ENCODE measurements around the gene NBEAL1. TPM values are rescaled to one million over a fixed set of nuclear protein-coding genes. Genes with fewer than 3 reads are reported as not detected.
"Not testable (repeated sequence)": the region's sequence is repeated elsewhere in the genome, so short reads cannot be mapped to it uniquely, and the experiment has no call there.

The NBEAL1 gene
- total and polyA plus RNA-seq, 2 of the 8 experiments (the other 6 are each of a cell fraction or from before 2014, with no cell fraction given): 2.3 to 10.7 TPM

GRCh38 chr2:203086381-203086780 lies 71.7 kb downstream of the NBEAL1 start:
- not testable (repeated sequence) for H2BK20ac ChIP-seq (ENCODE audit: low read length); H3K27ac ChIP-seq (ENCODE audit: low read depth, low read length); H4K5ac ChIP-seq (ENCODE audit: insufficient read length, low read depth, low read length); FAIRE-seq; H2AK5ac ChIP-seq (ENCODE audit: low read depth, low read length); H2BK15ac ChIP-seq (ENCODE audit: low read length); H4K91ac ChIP-seq (replicated peaks; ENCODE audit: insufficient read length, low read length); H3K79me1 ChIP-seq (ENCODE audit: low read depth, low read length); H2AFZ ChIP-seq (ENCODE audit: low read length); H4K20me1 ChIP-seq (replicated peaks in 1 of 2; ENCODE audit: control insufficient read depth in 1 of 2, insufficient read depth in 2 of 2, low read length in 2 of 2); H3K79me2 ChIP-seq (ENCODE audit: control insufficient read depth in 1 of 2, insufficient read depth in 2 of 2, low read length in 2 of 2); H3K4me2 ChIP-seq (ENCODE audit: insufficient read depth in 1 of 2, low read depth in 2 of 2, low read length in 2 of 2); H2BK12ac ChIP-seq (ENCODE audit: low read depth, low read length); H2BK120ac ChIP-seq (replicated peaks; ENCODE audit: low read depth, low read length); H3K18ac ChIP-seq (ENCODE audit: extremely low read depth, low read length); H2BK5ac ChIP-seq (ENCODE audit: low read depth, low read length); H3K9ac ChIP-seq (replicated peaks in 1 of 4; ENCODE audit: extremely low read depth in 1 of 4, low read depth in 3 of 4, low read length in 3 of 4); H3K36me3 ChIP-seq (ENCODE audit: control insufficient read depth in 2 of 4, insufficient read depth in 4 of 4, low read length in 3 of 4); H3K23ac ChIP-seq (ENCODE audit: insufficient read length); H3K14ac ChIP-seq (ENCODE audit: insufficient read length); H3K56ac ChIP-seq (replicated peaks; ENCODE audit: insufficient read length, low read depth, low read length); DNase-seq (ENCODE audit: low read depth in 1 of 2, low spot score in 2 of 2); H3K4ac ChIP-seq (replicated peaks; ENCODE audit: insufficient read length, low read depth, low read length); H3K9me3 ChIP-seq (ENCODE audit: insufficient read depth in 2 of 2, low read depth in 1 of 2, low read length in 1 of 2); H3K27me3 ChIP-seq (replicated peaks in 1 of 4; ENCODE audit: control insufficient read depth in 3 of 4, extremely low read depth in 1 of 4, insufficient read depth in 3 of 4, low read length in 3 of 4); H3K23me2 ChIP-seq (ENCODE audit: low read depth, low read length); H3K4me3 ChIP-seq (ENCODE audit: extremely low read depth in 1 of 4, insufficient read depth in 2 of 4, low read depth in 3 of 4, low read length in 4 of 4); H3K4me1 ChIP-seq (replicated peaks in 1 of 4; ENCODE audit: control insufficient read depth in 3 of 4, insufficient read depth in 4 of 4, low read length in 3 of 4); H4K8ac ChIP-seq (ENCODE audit: extremely low read depth, insufficient read depth, low read length)
- ChIA-PET POLR2A (ENCODE audit: partially characterized antibody) (interaction anchor here (1.7 kb wide), 1 partner anchor 152 kb away, joined by 3 read pairs; the partner anchor contains the start of gene CYP20A1), CTCF (ENCODE audit: partially characterized antibody) (interaction anchor here (1.6 kb wide), 1 partner anchor 113 kb away, joined by 3 read pairs; no protein-coding TSS in a partner anchor)
- WGBS, 2 experiments (ENCODE audit: extremely low coverage in 1 of 2, insufficient coverage in 1 of 2, insufficient read length in 1 of 2, insufficient replicate concordance in 2 of 2, low coverage in 1 of 2, low lambda C conversion rate in 2 of 2, missing lambda C conversion rate in 1 of 2): 63% methylated on average over 1 of the region's 1 CpG; no CpG with 5 or more reads in 1 of the 2 experiments

GRCh38 chr2:203090721-203091120 lies 76.0 kb downstream of the NBEAL1 start:
- H3K4me2 ChIP-seq (ENCODE audit: insufficient read depth in 1 of 2, low read depth in 2 of 2, low read length in 2 of 2); H3K9me3 ChIP-seq (ENCODE audit: insufficient read depth in 2 of 2, low read depth in 1 of 2, low read length in 1 of 2); FAIRE-seq; H3K79me1 ChIP-seq (ENCODE audit: low read depth, low read length); H3K9ac ChIP-seq (replicated peaks in 1 of 4; ENCODE audit: extremely low read depth in 1 of 4, low read depth in 3 of 4, low read length in 3 of 4); H4K8ac ChIP-seq (ENCODE audit: extremely low read depth, insufficient read depth, low read length); CTCF ChIA-PET (ENCODE audit: partially characterized antibody); H3K56ac ChIP-seq (replicated peaks; ENCODE audit: insufficient read length, low read depth, low read length); H2BK120ac ChIP-seq (replicated peaks; ENCODE audit: low read depth, low read length); H2BK5ac ChIP-seq (ENCODE audit: low read depth, low read length); H2BK20ac ChIP-seq (ENCODE audit: low read length); DNase-seq (ENCODE audit: low read depth in 1 of 2, low spot score in 2 of 2); H3K23ac ChIP-seq (ENCODE audit: insufficient read length); H2AK5ac ChIP-seq (ENCODE audit: low read depth, low read length); H2BK15ac ChIP-seq (ENCODE audit: low read length); H2AFZ ChIP-seq (ENCODE audit: low read length); H4K20me1 ChIP-seq (replicated peaks in 1 of 2; ENCODE audit: control insufficient read depth in 1 of 2, insufficient read depth in 2 of 2, low read length in 2 of 2); H3K4me3 ChIP-seq (ENCODE audit: extremely low read depth in 1 of 4, insufficient read depth in 2 of 4, low read depth in 3 of 4, low read length in 4 of 4); H3K79me2 ChIP-seq (ENCODE audit: control insufficient read depth in 1 of 2, insufficient read depth in 2 of 2, low read length in 2 of 2); H3K27me3 ChIP-seq (replicated peaks in 1 of 4; ENCODE audit: control insufficient read depth in 3 of 4, extremely low read depth in 1 of 4, insufficient read depth in 3 of 4, low read length in 3 of 4); H3K4ac ChIP-seq (replicated peaks; ENCODE audit: insufficient read length, low read depth, low read length); H3K23me2 ChIP-seq (ENCODE audit: low read depth, low read length); H3K36me3 ChIP-seq (ENCODE audit: control insufficient read depth in 2 of 4, insufficient read depth in 4 of 4, low read length in 3 of 4); H3K27ac ChIP-seq (ENCODE audit: low read depth, low read length); H2BK12ac ChIP-seq (ENCODE audit: low read depth, low read length); H4K91ac ChIP-seq (replicated peaks; ENCODE audit: insufficient read length, low read length); H4K5ac ChIP-seq (ENCODE audit: insufficient read length, low read depth, low read length); H3K18ac ChIP-seq (ENCODE audit: extremely low read depth, low read length); H3K14ac ChIP-seq (ENCODE audit: insufficient read length); H3K4me1 ChIP-seq (replicated peaks in 1 of 4; ENCODE audit: control insufficient read depth in 3 of 4, insufficient read depth in 4 of 4, low read length in 3 of 4): not testable (repeated sequence)
- WGBS, 2 experiments (ENCODE audit: extremely low coverage in 1 of 2, insufficient coverage in 1 of 2, insufficient read length in 1 of 2, insufficient replicate concordance in 2 of 2, low coverage in 1 of 2, low lambda C conversion rate in 2 of 2, missing lambda C conversion rate in 1 of 2): 98% methylated on average over 4 of the region's 4 CpGs; no CpG with 5 or more reads in 1 of the 2 experiments
- POLR2A ChIA-PET (ENCODE audit: partially characterized antibody): interaction anchor here (0.6 kb wide), 1 partner anchor 27 kb away, joined by 3 read pairs; no protein-coding TSS in a partner anchor
